NB4 (cell line): ENCODE data around the gene NKX2-4.
"Not testable (repeated sequence)": the region's sequence is repeated elsewhere in the genome, so short reads cannot be mapped to it uniquely, and the experiment has no call there.

Experiments used
- MYC ChIP-seq: IDR thresholded peaks from 2 replicates; pipeline ENCODE4 v1.6.1; 2011; ENCODE audit warnings: low read depth, low read length
- POLR2A ChIP-seq: IDR thresholded peaks from 2 replicates; pipeline ENCODE4 v1.6.1; 2011; ENCODE audit warnings: mild to moderate bottlenecking; ENCODE audit not compliant: insufficient read length; ENCODE audit errors: extremely low read depth
- TF ChIP-seq, protein P1 (sequence below): IDR thresholded peaks from one replicate; pipeline ENCODE4 v1.5.1; 2012; ENCODE audit warnings: low read depth, low read length
- TF ChIP-seq, protein P2 (sequence below): IDR thresholded peaks from 2 replicates; pipeline ENCODE4 v1.6.1; 2011; ENCODE audit warnings: low read depth, low read length

DNA sequence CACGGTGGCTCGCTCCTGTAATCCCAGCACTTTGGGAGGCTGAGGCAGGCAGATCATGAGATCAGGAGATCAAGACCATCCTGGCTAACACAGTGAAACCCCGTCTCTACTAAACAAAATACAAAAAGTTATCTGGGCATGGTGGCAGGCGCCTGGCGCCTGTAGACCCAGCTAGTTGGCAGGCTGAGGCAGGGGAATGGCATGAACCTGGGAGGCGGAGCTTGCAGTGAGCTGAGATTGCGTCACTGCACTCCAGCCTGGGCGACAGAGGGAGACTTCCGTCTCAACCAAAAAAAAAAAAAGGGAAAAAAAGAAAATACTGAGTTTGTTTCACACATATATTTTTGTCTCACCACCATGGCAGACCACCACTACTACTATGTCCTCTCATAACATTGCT is 31.1 kb downstream of the NKX2-4 start:
- TF ChIP-seq POLR2A, MYC: not testable (repeated sequence)
- TF ChIP-seq, protein P1, sequence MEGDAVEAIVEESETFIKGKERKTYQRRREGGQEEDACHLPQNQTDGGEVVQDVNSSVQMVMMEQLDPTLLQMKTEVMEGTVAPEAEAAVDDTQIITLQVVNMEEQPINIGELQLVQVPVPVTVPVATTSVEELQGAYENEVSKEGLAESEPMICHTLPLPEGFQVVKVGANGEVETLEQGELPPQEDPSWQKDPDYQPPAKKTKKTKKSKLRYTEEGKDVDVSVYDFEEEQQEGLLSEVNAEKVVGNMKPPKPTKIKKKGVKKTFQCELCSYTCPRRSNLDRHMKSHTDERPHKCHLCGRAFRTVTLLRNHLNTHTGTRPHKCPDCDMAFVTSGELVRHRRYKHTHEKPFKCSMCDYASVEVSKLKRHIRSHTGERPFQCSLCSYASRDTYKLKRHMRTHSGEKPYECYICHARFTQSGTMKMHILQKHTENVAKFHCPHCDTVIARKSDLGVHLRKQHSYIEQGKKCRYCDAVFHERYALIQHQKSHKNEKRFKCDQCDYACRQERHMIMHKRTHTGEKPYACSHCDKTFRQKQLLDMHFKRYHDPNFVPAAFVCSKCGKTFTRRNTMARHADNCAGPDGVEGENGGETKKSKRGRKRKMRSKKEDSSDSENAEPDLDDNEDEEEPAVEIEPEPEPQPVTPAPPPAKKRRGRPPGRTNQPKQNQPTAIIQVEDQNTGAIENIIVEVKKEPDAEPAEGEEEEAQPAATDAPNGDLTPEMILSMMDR, result not testable (repeated sequence)
- TF ChIP-seq, protein P2, sequence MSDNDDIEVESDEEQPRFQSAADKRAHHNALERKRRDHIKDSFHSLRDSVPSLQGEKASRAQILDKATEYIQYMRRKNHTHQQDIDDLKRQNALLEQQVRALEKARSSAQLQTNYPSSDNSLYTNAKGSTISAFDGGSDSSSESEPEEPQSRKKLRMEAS, result not testable (repeated sequence)
